ENCODE measurements around the gene SVIL.
"Not testable (repeated sequence)": the region's sequence is repeated elsewhere in the genome, so short reads cannot be mapped to it uniquely, and the experiment has no call there.

The SVIL gene

GRCh38 chr10:29469481-29470354 is 165.1 kb downstream of the SVIL start:
- DNase-seq (ENCODE audit: low read depth) = no peak
- no peak for TF ChIP-seq CTCF (IDR thresholded peaks at IDR 0.05; ENCODE audit: insufficient read depth, low read depth, low read length, missing control alignments)
- H3K4me3 ChIP-seq (ENCODE audit: low read length) = no peak overlapping the region

GRCh38 chr10:29465384-29465783 is 169.4 kb downstream of the SVIL start:
- H3K4me3 ChIP-seq (ENCODE audit: low read length) = no peak overlapping the region
- TF ChIP-seq CTCF (IDR thresholded peaks at IDR 0.05; ENCODE audit: insufficient read depth, low read depth, low read length, missing control alignments) = peak; percentile 31
- no peak for DNase-seq (ENCODE audit: low read depth)

- not testable (repeated sequence) for DNase-seq (ENCODE audit: low read depth); H3K4me3 ChIP-seq (ENCODE audit: low read length)
Measured at GRCh38 chr10:29464671-29465171, 170.1 kb downstream of the SVIL start.

GRCh38 chr10:29461042-29461441 is 173.7 kb downstream of the SVIL start:
- H3K4me3 ChIP-seq (ENCODE audit: low read length) = no peak overlapping the region
- TF ChIP-seq CTCF (IDR thresholded peaks at IDR 0.05; ENCODE audit: insufficient read depth, low read depth, low read length, missing control alignments) = no peak
- DNase-seq (ENCODE audit: low read depth) = no peak

- H3K4me3 ChIP-seq (ENCODE audit: low read length); DNase-seq (ENCODE audit: low read depth): not testable (repeated sequence)
Measured at GRCh38 chr10:29458190-29458589, 176.6 kb downstream of the SVIL start.

GRCh38 chr10:29455095-29455494 is 179.7 kb downstream of the SVIL start:
- no peak for TF ChIP-seq CTCF (IDR thresholded peaks at IDR 0.05; ENCODE audit: insufficient read depth, low read depth, low read length, missing control alignments)
- H3K4me3 ChIP-seq (ENCODE audit: low read length) = no peak overlapping the region
- no peak for DNase-seq (ENCODE audit: low read depth)

GRCh38 chr10:29454250-29454649 is 180.5 kb downstream of the SVIL start:
- no peak for DNase-seq (ENCODE audit: low read depth)
- no peak for TF ChIP-seq CTCF (IDR thresholded peaks at IDR 0.05; ENCODE audit: insufficient read depth, low read depth, low read length, missing control alignments)
- H3K4me3 ChIP-seq (ENCODE audit: low read length) = no peak overlapping the region

- no peak overlapping the region for H3K4me3 ChIP-seq (ENCODE audit: low read length)
- TF ChIP-seq CTCF (IDR thresholded peaks at IDR 0.05; ENCODE audit: insufficient read depth, low read depth, low read length, missing control alignments) = no peak
- DNase-seq (ENCODE audit: low read depth) = no peak
Measured at GRCh38 chr10:29452546-29452945, 182.2 kb downstream of the SVIL start.
